ENCODE data around the gene RORC.

DNA sequence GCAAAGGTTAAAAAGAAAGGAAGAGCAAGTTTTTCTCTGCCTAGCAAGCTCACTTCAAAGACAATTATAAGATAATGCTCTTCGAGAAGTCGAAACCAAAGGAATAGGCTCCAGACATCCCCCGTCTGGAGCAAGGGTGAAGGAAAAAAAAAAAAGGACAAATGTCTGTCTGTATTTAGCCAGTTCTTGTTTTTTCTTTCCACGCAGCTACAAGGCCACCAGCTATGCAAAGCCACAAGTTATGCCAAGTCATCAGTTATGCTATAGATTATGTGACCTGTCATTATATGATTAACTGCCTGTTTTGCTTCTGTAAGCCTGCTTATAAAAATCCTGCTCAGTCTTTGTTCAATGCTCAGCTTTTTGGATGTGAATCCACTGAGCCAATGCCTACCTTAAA lies 24.3 kb upstream of the RORC start:
- TF ChIP-seq, protein P1, sequence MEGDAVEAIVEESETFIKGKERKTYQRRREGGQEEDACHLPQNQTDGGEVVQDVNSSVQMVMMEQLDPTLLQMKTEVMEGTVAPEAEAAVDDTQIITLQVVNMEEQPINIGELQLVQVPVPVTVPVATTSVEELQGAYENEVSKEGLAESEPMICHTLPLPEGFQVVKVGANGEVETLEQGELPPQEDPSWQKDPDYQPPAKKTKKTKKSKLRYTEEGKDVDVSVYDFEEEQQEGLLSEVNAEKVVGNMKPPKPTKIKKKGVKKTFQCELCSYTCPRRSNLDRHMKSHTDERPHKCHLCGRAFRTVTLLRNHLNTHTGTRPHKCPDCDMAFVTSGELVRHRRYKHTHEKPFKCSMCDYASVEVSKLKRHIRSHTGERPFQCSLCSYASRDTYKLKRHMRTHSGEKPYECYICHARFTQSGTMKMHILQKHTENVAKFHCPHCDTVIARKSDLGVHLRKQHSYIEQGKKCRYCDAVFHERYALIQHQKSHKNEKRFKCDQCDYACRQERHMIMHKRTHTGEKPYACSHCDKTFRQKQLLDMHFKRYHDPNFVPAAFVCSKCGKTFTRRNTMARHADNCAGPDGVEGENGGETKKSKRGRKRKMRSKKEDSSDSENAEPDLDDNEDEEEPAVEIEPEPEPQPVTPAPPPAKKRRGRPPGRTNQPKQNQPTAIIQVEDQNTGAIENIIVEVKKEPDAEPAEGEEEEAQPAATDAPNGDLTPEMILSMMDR (conservative IDR thresholded peaks at IDR 0.05 in 1 of 2, IDR thresholded peaks at IDR 0.05 in 1 of 2; ENCODE audit: low read depth in 1 of 2, low read length in 2 of 2) = no peak
- TF ChIP-seq EZH2 (IDR thresholded peaks at IDR 0.05; ENCODE audit: low read length, missing control alignments) = no peak

Measured in fibroblast of lung (primary cell).